SK-N-SH (cell line): ENCODE results near the gene AKT1S1. TPM values are rescaled to one million over a fixed set of nuclear protein-coding genes. Genes with fewer than 3 reads are reported as not detected.

ENCODE experiments used
- CTCF ChIA-PET: fragments of 300-600, 350-600 bp; formaldehyde crosslinking; extraction: SDS; loops from one replicate; lab custom pipeline; 2021; lab: Yijun Ruan, JAX
- POLR2A ChIA-PET: fragments of 350-600 bp; sonication (Branson Sonifier 250); formaldehyde crosslinking; extraction: SDS; loops from one replicate; lab custom pipeline; 2020; ENCODE audit warnings: antibody characterized with exemption, inconsistent platforms; lab: Yijun Ruan, JAX
- DNase-seq: peaks from one replicate; pipeline ENCODE4 v3.0.0; 2012
- H2AFZ ChIP-seq: fragments of 200-600 bp; sonication (generic); 2 replicates; pipeline ENCODE4 v1.8.1; 2016; ENCODE audit warnings: antibody characterized with exemption, mild to moderate bottlenecking, low read depth
- H3F3A ChIP-seq: fragments of 200-600 bp; sonication (generic); replicated peaks from 2 replicates; pipeline ENCODE3; 2016; ENCODE audit warnings: antibody characterized with exemption, mild to moderate bottlenecking; ENCODE audit not compliant: insufficient read depth
- H3K27ac ChIP-seq, 2 experiments: fragments of 200-500 bp in 1 of 2; fragments of 200-600 bp in 1 of 2; sonication (Bioruptor generic) in 1 of 2; sonication (generic), shearing (Covaris generic) in 1 of 2; 2 replicates each; pipeline versions ENCODE4 v1.5.1 to v1.6.1; 2014 to 2016; ENCODE audit warnings: low read depth in 2 of 2, inconsistent platforms in 1 of 2, low read length in 1 of 2, mild to moderate bottlenecking in 1 of 2, mixed read lengths in 1 of 2
- H3K27me3 ChIP-seq: fragments of 200-600 bp; sonication (generic), shearing (Covaris generic); 2 replicates; pipeline ENCODE4 v1.6.1; 2016; ENCODE audit warnings: mixed run types; ENCODE audit not compliant: insufficient read depth
- H3K36me3 ChIP-seq, 2 experiments: fragments of 200-500 bp in 1 of 2; fragments of 200-600 bp in 1 of 2; sonication (Bioruptor generic) in 1 of 2; sonication (generic) in 1 of 2; replicated peaks in 1 of 2; 2 replicates each; pipeline versions ENCODE3 to v1.5.1; 2014 to 2016; ENCODE audit warnings: low read length in 1 of 2, mild to moderate bottlenecking in 1 of 2; ENCODE audit not compliant: insufficient read depth in 2 of 2, control insufficient read depth in 1 of 2
- H3K4me1 ChIP-seq, 2 experiments: fragments of 200-500 bp in 1 of 2; fragments of 200-600 bp in 1 of 2; sonication (Bioruptor generic) in 1 of 2; sonication (generic), shearing (Covaris generic) in 1 of 2; 2 replicates each; pipeline versions ENCODE4 v1.5.1 to v1.6.1; 2014 to 2016; ENCODE audit warnings: low read depth in 1 of 2, low read length in 1 of 2, mixed run types in 1 of 2; ENCODE audit not compliant: insufficient read depth in 2 of 2, control insufficient read depth in 1 of 2
- H3K4me2 ChIP-seq: fragments of 200-600 bp; sonication (generic), shearing (Covaris generic); 2 replicates; pipeline ENCODE4 v1.6.1; 2017; ENCODE audit warnings: mixed run types
- H3K4me3 ChIP-seq, 2 experiments: fragments of 200-500 bp in 1 of 2; fragments of 200-600 bp in 1 of 2; sonication (Bioruptor generic) in 1 of 2; sonication (generic), shearing (Covaris generic) in 1 of 2; 2 replicates each; pipeline versions ENCODE4 v1.5.1 to v1.8.1; 2014 to 2016; ENCODE audit warnings: low read depth in 2 of 2, inconsistent platforms in 1 of 2, low read length in 1 of 2, mild to moderate bottlenecking in 1 of 2, mixed read lengths in 1 of 2, moderate library complexity in 1 of 2
- H3K79me2 ChIP-seq: fragments of 200-600 bp; sonication (generic); 2 replicates; pipeline ENCODE4 v1.8.1; 2017; ENCODE audit warnings: mild to moderate bottlenecking; ENCODE audit not compliant: insufficient read depth
- H3K9ac ChIP-seq: fragments of 200-600 bp; sonication (generic); 2 replicates; pipeline ENCODE4 v1.6.1; 2017; ENCODE audit warnings: mixed run types
- H3K9me2 ChIP-seq: fragments of 200-600 bp; sonication (generic); 2 replicates; pipeline ENCODE4 v1.6.1; 2017; ENCODE audit warnings: mixed run types
- H3K9me3 ChIP-seq: fragments of 200-600 bp; sonication (generic); 2 replicates; pipeline ENCODE4 v1.6.1; 2017; ENCODE audit warnings: mixed run types, mild to moderate bottlenecking, moderate library complexity
- H4K20me1 ChIP-seq: fragments of 200-600 bp; sonication (generic); 2 replicates; pipeline ENCODE4 v1.6.1; 2017; ENCODE audit warnings: mild to moderate bottlenecking, mixed run types; ENCODE audit not compliant: insufficient read depth
- CTCF ChIP-seq: fragments of 200-600 bp; sonication (generic); IDR thresholded peaks from 2 replicates; pipeline ENCODE4 v1.6.1; 2017; ENCODE audit warnings: antibody characterized with exemption, mild to moderate bottlenecking, moderate library complexity
- MAX ChIP-seq: IDR thresholded peaks from 2 replicates; pipeline ENCODE4 v1.4.0; 2012; ENCODE audit warnings: low read depth
- PBX3 ChIP-seq: IDR thresholded peaks from 2 replicates; pipeline ENCODE4; 2012
- POLR2AphosphoS5 ChIP-seq: IDR thresholded peaks from 2 replicates; pipeline ENCODE4 v1.6.1; 2012; ENCODE audit warnings: low read depth, low read length
- RFX5 ChIP-seq: IDR thresholded peaks from 2 replicates; pipeline ENCODE4 v1.6.1; 2012; ENCODE audit warnings: mild to moderate bottlenecking, improper control_type of control experiment, low read length
- TCF12 ChIP-seq: IDR thresholded peaks from 2 replicates; pipeline ENCODE4 v1.4.0; 2012
- USF1 ChIP-seq: IDR thresholded peaks from 2 replicates; pipeline ENCODE4 v1.4.0; 2012; ENCODE audit warnings: low read depth, borderline replicate concordance
- YY1 ChIP-seq: IDR thresholded peaks from 2 replicates; pipeline ENCODE4 v1.4.0; 2012; ENCODE audit warnings: low read depth, mild to moderate bottlenecking
- WGBS: methylation state at CpG from one replicate; pipeline ENCODE4 v1.1.6; 2017; ENCODE audit warnings: low lambda C conversion rate; 5-methylcytosine and 5-hydroxymethylcytosine counted together
- polyA plus RNA-seq, 3 experiments: library from polyadenylated mRNA; depleted of rRNA; stranded (reverse); fragments of >200 nt; gene quantifications; 2 replicates each; pipeline ENCODE4 v1.2.3, GENCODE V29; 2012

The AKT1S1 gene
- polyA plus RNA-seq, 1 of the 3 experiments (the other 2 are of a cell fraction) = 63.7 TPM

DNA sequence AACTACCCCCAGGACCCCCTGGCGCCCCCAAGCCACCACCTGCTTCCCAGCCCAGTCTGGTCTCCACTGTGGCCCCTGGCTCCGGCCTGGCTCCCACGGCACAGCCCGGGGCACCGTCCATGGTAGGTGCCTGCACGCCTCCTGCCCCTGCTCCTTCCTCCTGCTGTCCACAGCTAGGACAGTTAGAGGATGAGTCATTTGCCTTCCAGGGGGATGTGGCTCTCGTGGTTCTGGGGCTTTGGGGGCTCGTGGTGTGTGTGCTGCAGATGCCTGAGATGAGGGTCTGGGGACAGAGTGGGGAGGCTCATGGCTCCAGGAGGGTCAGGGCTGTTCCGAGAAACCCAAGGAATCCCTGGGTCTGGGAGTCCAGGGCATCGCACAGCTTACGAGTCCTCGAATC, 46.4 kb downstream of the AKT1S1 start:
- no peaks in the 10 kb centered on the region for H3K4me1 ChIP-seq
- H3K9me3 ChIP-seq = no peaks in the 10 kb centered on the region
- no peaks in the 10 kb centered on the region for H3K9me2 ChIP-seq
- H3K4me3 ChIP-seq = no peak overlapping the region
- H3K79me2 ChIP-seq = peaks cover 15% of the 10 kb centered on the region; the same call in 1 of the 2 replicates
- CTCF ChIA-PET = interaction anchor here (1.0 kb wide), 1 partner anchor 13 kb away, joined by 4 read pairs; the partner anchor contains the start of gene MED25
- 100% methylated on average over 5 of the region's 12 CpGs for WGBS
- H3K27ac ChIP-seq = no peak overlapping the region
- no peaks in the 10 kb centered on the region for H3K27me3 ChIP-seq
- H3K4me2 ChIP-seq = no peak overlapping the region
- H2AFZ ChIP-seq = no peak overlapping the region
- no peaks in the 10 kb centered on the region for H3F3A ChIP-seq
- no peak overlapping the region for H3K9ac ChIP-seq
- no peak for DNase-seq
- TF ChIP-seq POLR2AphosphoS5 (no peak), PBX3 (no peak)
- 0 out of 2 replicates have a peak, but pooled peaks cover 8% of the 10 kb centered on the region for H4K20me1 ChIP-seq
- peaks cover 0 to 44% of the 10 kb centered on the region in 2 experiments for H3K36me3 ChIP-seq
- POLR2A ChIA-PET = no interaction called here

GRCh38 chr19:49829721-49830120, 47.4 kb downstream of the AKT1S1 start:
- H2AFZ ChIP-seq = no peak overlapping the region
- peaks cover 0 to 35% of the 10 kb centered on the region in 2 experiments for H3K36me3 ChIP-seq
- no peaks in the 10 kb centered on the region for H3K27me3 ChIP-seq
- TF ChIP-seq TCF12 (no peak), USF1 (no peak), YY1 (no peak), MAX (no peak), RFX5 (no peak), CTCF (no peak)
- TF ChIP-seq, all 33 proteins: peak for 0
- no peak for DNase-seq
- Histone ChIP-seq H3K9me3 (no peaks in the 10 kb centered on the region), H4K20me1 (0 out of 2 replicates have a peak, but pooled peaks cover 8% of the 10 kb centered on the region), H3K79me2 (peaks cover 24% of the 10 kb centered on the region; the same call in 1 of the 2 replicates), H3K9me2 (no peaks in the 10 kb centered on the region), H3K4me3 (no peak overlapping the region), H3K4me1 (no peaks in the 10 kb centered on the region), H3K4me2 (no peak overlapping the region), H3F3A (no peaks in the 10 kb centered on the region), H3K27ac (no peak overlapping the region), H3K9ac (no peak overlapping the region)
- POLR2A ChIA-PET = interaction anchor here (1.1 kb wide), 1 partner anchor 21 kb away, joined by 4 read pairs; no protein-coding TSS in a partner anchor
- CTCF ChIA-PET = interaction anchor here (1.0 kb wide), 1 partner anchor 12 kb away, joined by 4 read pairs; the partner anchor contains the start of gene MED25
- WGBS = 96% methylated on average over 7 of the region's 18 CpGs
